OCI-LY7 (cell line): ENCODE results near the gene SOX4. TPM values are rescaled to one million over a fixed set of nuclear protein-coding genes. Genes with fewer than 3 reads are reported as not detected.

ENCODE experiments used
- BruUV-seq: library from RNA; stranded (reverse); fragments of 400-500 nt; replicated peaks from 2 replicates; lab custom pipeline; 2021; lab: Mats Ljungman, UMichigan
- CTCF ChIA-PET: fragments of 300-600 bp; sonication (Branson Sonifier 250); formaldehyde crosslinking; loops from one replicate; lab custom pipeline; 2022; ENCODE audit warnings: antibody characterized with exemption; ENCODE audit not compliant: unreplicated experiment; lab: Charles Lee
- POLR2A ChIA-PET: fragments of 300-600 bp; sonication (Branson Sonifier 250); formaldehyde crosslinking; loops from one replicate; lab custom pipeline; 2022; ENCODE audit warnings: antibody characterized with exemption; lab: Charles Lee
- DNase-seq: peaks from one replicate; pipeline ENCODE4 v3.0.0-alpha.2; 2015; ENCODE audit warnings: low spot score
- H2AFZ ChIP-seq: fragments of 200-600 bp; sonication (generic), shearing (Covaris generic); 2 replicates; pipeline ENCODE4 v1.6.1; 2014; ENCODE audit warnings: mild to moderate bottlenecking, antibody characterized with exemption, low read length, moderate library complexity
- H3K27ac ChIP-seq: fragments of 200-600 bp; sonication (generic); 2 replicates; pipeline ENCODE4 v1.5.1; 2014; ENCODE audit warnings: mixed run types, low read depth, mild to moderate bottlenecking, moderate library complexity, low read length, inconsistent platforms; ENCODE audit not compliant: poor library complexity, severe bottlenecking
- H3K36me3 ChIP-seq: fragments of 200-600 bp; sonication (generic); 2 replicates; pipeline ENCODE4 v1.6.1; 2014; ENCODE audit warnings: mild to moderate bottlenecking, antibody characterized with exemption, low read length, moderate library complexity, mixed read lengths; ENCODE audit not compliant: insufficient read depth
- H3K4me1 ChIP-seq: fragments of 200-600 bp; sonication (generic); 2 replicates; pipeline ENCODE4 v1.5.1; 2014; ENCODE audit warnings: mild to moderate bottlenecking, low read length; ENCODE audit not compliant: insufficient read depth, poor library complexity, severe bottlenecking
- H3K4me2 ChIP-seq: fragments of 200-600 bp; sonication (generic); 2 replicates; pipeline ENCODE4 v1.6.1; 2014; ENCODE audit warnings: mild to moderate bottlenecking, low read length
- H3K4me3 ChIP-seq: fragments of 200-600 bp; sonication (generic); 2 replicates; pipeline ENCODE4 v1.5.1; 2014; ENCODE audit warnings: mild to moderate bottlenecking, low read depth, low read length; ENCODE audit not compliant: poor library complexity, severe bottlenecking
- H3K79me2 ChIP-seq: fragments of 200-600 bp; sonication (generic); 2 replicates; pipeline ENCODE4 v1.6.1; 2016; ENCODE audit warnings: low read depth, mild to moderate bottlenecking, low read length, moderate library complexity, mixed read lengths; ENCODE audit not compliant: insufficient read depth
- H3K9me2 ChIP-seq: fragments of 200-600 bp; sonication (generic); 2 replicates; pipeline ENCODE4 v1.6.1; 2016; ENCODE audit warnings: mild to moderate bottlenecking, low read length, mixed read lengths; ENCODE audit not compliant: insufficient read depth
- H3K9me3 ChIP-seq: fragments of 200-600 bp; sonication (generic); 2 replicates; pipeline ENCODE4 v1.6.1; 2014; ENCODE audit warnings: mild to moderate bottlenecking, mixed run types, low read length, mixed read lengths
- H4K20me1 ChIP-seq: fragments of 200-600 bp; sonication (generic); 2 replicates; pipeline ENCODE4 v1.6.1; 2014; ENCODE audit warnings: mild to moderate bottlenecking, antibody characterized with exemption, low read length, moderate library complexity, mixed read lengths; ENCODE audit not compliant: insufficient read depth
- CTCF ChIP-seq: fragments of 200-600 bp; sonication (generic); conservative IDR thresholded peaks from 2 replicates; pipeline ENCODE4 v1.5.1; 2014; ENCODE audit warnings: mild to moderate bottlenecking, antibody characterized with exemption, low read length, moderate library complexity, mixed read lengths
- EZH2phosphoT487 ChIP-seq: fragments of 200-600 bp; sonication (generic); IDR thresholded peaks from 2 replicates; pipeline ENCODE4 v1.6.1; 2018; ENCODE audit warnings: low read depth, borderline replicate concordance, mild to moderate bottlenecking, mixed run types, antibody characterized with exemption, low read length, moderate library complexity, mixed read lengths
- intact Hi-C: fragments of 100-400 bp; cut with micrococcal nuclease; formaldehyde crosslinking; loops from one replicate; pipeline ENCODE4 v1.10.0; 2022; ENCODE audit not compliant: unreplicated experiment
- total RNA-seq, 2 experiments: library from RNA; depleted of rRNA in 1 of 2; stranded (reverse); fragments of >200 nt in 1 of 2; shearing (Covaris generic) in 1 of 2; gene quantifications; 2 replicates each; pipeline ENCODE4 v1.2.3, GENCODE V29; 2014 to 2022

The SOX4 gene
- total RNA-seq, 2 experiments from 2014 or later: 55.2 to 58.1 TPM

DNA sequence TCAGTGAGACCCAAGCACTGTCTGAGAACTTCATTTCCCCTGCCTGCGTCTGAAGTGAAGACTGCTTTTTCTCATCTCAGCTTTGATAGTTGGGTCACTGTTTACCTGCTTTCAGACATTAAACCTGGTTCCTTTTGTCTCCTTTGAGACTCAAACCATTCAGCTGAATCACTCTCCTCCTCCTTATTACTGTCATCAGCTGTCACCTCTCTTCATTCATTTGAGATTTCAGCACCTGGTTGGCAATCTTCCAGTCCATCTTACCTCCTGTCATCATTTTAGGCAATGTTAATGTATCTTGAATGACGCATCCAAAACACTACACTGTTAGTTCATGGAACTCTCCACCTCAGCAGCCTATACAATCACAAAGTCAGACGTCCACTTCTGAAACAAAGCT is 34.3 kb upstream of the SOX4 start:
- no TSS peak for BruUV-seq
- H3K36me3 ChIP-seq: no peaks in the 10 kb centered on the region
- intact Hi-C loops: no loop called here
- no peaks in the 10 kb centered on the region for H4K20me1 ChIP-seq
- H2AFZ ChIP-seq: no peak overlapping the region
- TF ChIP-seq CTCF (no peak), EZH2phosphoT487 (no peak)
- no peaks in the 10 kb centered on the region for H3K79me2 ChIP-seq
- POLR2A ChIA-PET: interaction anchor here (0.6 kb wide), 1 partner anchor 12 kb away, joined by 3 read pairs; no protein-coding TSS in a partner anchor
- H3K27ac ChIP-seq: no peak overlapping the region
- DNase-seq: no peak
- no peaks in the 10 kb centered on the region for H3K4me1 ChIP-seq
- no peaks in the 10 kb centered on the region for H3K9me3 ChIP-seq
- CTCF ChIA-PET: no interaction called here
- H3K9me2 ChIP-seq: no peaks in the 10 kb centered on the region
- H3K4me3 ChIP-seq: no peak overlapping the region
- H3K4me2 ChIP-seq: no peak overlapping the region

- Histone ChIP-seq H3K4me3 (no peak overlapping the region), H3K27ac (no peak overlapping the region), H3K4me1 (no peaks in the 10 kb centered on the region), H3K9me3 (no peaks in the 10 kb centered on the region), H2AFZ (no peak overlapping the region), H3K36me3 (no peaks in the 10 kb centered on the region), H3K9me2 (no peaks in the 10 kb centered on the region), H4K20me1 (no peaks in the 10 kb centered on the region), H3K4me2 (no peak overlapping the region), H3K79me2 (no peaks in the 10 kb centered on the region)
- intact Hi-C loops: no loop called here
- no peak for TF ChIP-seq EZH2phosphoT487
- CTCF ChIA-PET: no interaction called here
- DNase-seq: no peak
- no TSS peak for BruUV-seq
- POLR2A ChIA-PET: interaction anchor here (0.7 kb wide), 1 partner anchor 132 kb away, joined by 3 read pairs; no protein-coding TSS in a partner anchor
Observed at GRCh38 chr6:21560249-21560648, 33.3 kb upstream of the SOX4 start.

DNA sequence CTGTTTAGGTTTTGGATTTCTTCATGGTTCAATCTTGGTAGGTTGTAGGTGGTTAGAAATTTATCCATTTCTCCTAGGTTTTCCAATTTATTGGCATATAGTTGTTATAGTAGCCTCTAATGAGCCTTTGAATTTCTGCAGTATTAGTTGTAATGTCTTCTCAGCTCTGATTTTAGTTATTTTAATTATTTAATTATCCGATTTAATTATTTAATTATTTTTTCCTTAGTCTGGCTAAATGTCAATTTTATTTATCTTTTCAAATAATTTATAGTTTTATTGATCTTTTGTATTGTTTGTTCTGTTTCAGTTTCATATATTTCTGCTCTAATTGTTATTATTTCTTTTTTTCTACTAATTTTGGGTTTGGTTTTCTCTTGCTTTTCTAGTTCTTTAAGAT is 28.1 kb upstream of the SOX4 start:
- CTCF ChIA-PET: no interaction called here

More for the DNA sequence above, 28.1 kb upstream of the SOX4 start:
- Histone ChIP-seq H4K20me1 (no peaks in the 10 kb centered on the region), H3K4me3 (no peak overlapping the region), H3K36me3 (no peaks in the 10 kb centered on the region), H3K4me1 (no peaks in the 10 kb centered on the region), H3K27ac (no peak overlapping the region), H3K79me2 (no peaks in the 10 kb centered on the region), H3K9me3 (no peaks in the 10 kb centered on the region), H2AFZ (no peak overlapping the region), H3K9me2 (no peaks in the 10 kb centered on the region), H3K4me2 (no peak overlapping the region)
- POLR2A ChIA-PET: interaction anchor here (0.7 kb wide), 1 partner anchor 1939 kb away, joined by 3 read pairs; no protein-coding TSS in a partner anchor
- intact Hi-C loops: no loop called here
- TF ChIP-seq CTCF: no peak
- no peak for TF ChIP-seq EZH2phosphoT487
- DNase-seq: no peak
- no TSS peak for BruUV-seq
